Neural cell (in vitro differentiated cells): ENCODE measurements around the gene FHDC1.

Source experiments
- CTCF ChIP-seq: fragments of 450-650 bp; IDR thresholded peaks from 2 replicates; pipeline ENCODE4 v1.5.1; 2014; ENCODE audit warnings: antibody characterized with exemption, mild to moderate bottlenecking, moderate library complexity; ENCODE audit not compliant: poor library complexity, severe bottlenecking
- EP300 ChIP-seq: fragments of 450-650 bp; conservative IDR thresholded peaks from 2 replicates; pipeline ENCODE4 v1.6.1; 2014; ENCODE audit warnings: antibody characterized with exemption, mild to moderate bottlenecking, moderate library complexity; ENCODE audit not compliant: poor library complexity, severe bottlenecking
- RAD21 ChIP-seq: fragments of 450-650 bp; conservative IDR thresholded peaks from 2 replicates; pipeline ENCODE4 v1.6.1; 2014; ENCODE audit warnings: antibody characterized with exemption, mild to moderate bottlenecking, moderate library complexity
- TAF1 ChIP-seq: IDR thresholded peaks from 2 replicates; pipeline ENCODE4 v1.6.1; 2012; ENCODE audit warnings: low read depth

GRCh38 chr4:153026591-153027346 is 90.6 kb downstream of the FHDC1 start:
- TF ChIP-seq EP300 (no peak), CTCF (no peak), TAF1 (no peak), RAD21 (no peak)
